ENCODE results near the gene B3GALT5.

Gene B3GALT5

GRCh38 chr21:39707316-39707715 is 94.6 kb downstream of the B3GALT5 start:
- no peak for DNase-seq

- DNase-seq, result no peak
Measured at GRCh38 chr21:39710866-39711265, 98.1 kb downstream of the B3GALT5 start.

- no peak for DNase-seq
Measured at GRCh38 chr21:39712273-39712672, 99.5 kb downstream of the B3GALT5 start.

GRCh38 chr21:39712976-39713375 is 100.2 kb downstream of the B3GALT5 start:
- DNase-seq, result no peak

- DNase-seq, result no peak
Measured at GRCh38 chr21:39713905-39714304, 101.2 kb downstream of the B3GALT5 start.

- DNase-seq, result no peak
Measured at GRCh38 chr21:39714331-39714730, 101.6 kb downstream of the B3GALT5 start.

GRCh38 chr21:39715804-39716397 is 103.2 kb downstream of the B3GALT5 start:
- DNase-seq, result peak; percentile 20

- no peak for DNase-seq
Measured at GRCh38 chr21:39720126-39720778, 107.5 kb downstream of the B3GALT5 start.

- DNase-seq, result no peak
Measured at GRCh38 chr21:39721885-39722284, 109.1 kb downstream of the B3GALT5 start.
